Aorta (tissue), 5 donors: ENCODE results near the gene CD163. TPM values are rescaled to one million over a fixed set of nuclear protein-coding genes. Genes with fewer than 3 reads are reported as not detected.
"Not testable (repeated sequence)": the region's sequence is repeated elsewhere in the genome, so short reads cannot be mapped to it uniquely, and the experiment has no call there.

ENCODE experiments used
- ATAC-seq: fragments of 200-7000 bp; cut with Tn5 transposase; one replicate; pipeline ENCODE4 v1.9.1; 2022; ENCODE audit warnings: moderate library complexity; ENCODE audit not compliant: low FRiP score
- DNase-seq, 2 donors: peaks; one replicate each; pipeline ENCODE4 v3.0.0-alpha.2; 2020
- H3K27ac ChIP-seq, 2 donors: one replicate each; pipeline ENCODE4 v1.5.1; 2013; ENCODE audit warnings: low read length in 2 of 2, mild to moderate bottlenecking in 2 of 2, moderate library complexity in 2 of 2, control low read depth in 1 of 2, inconsistent platforms in 1 of 2, low read depth in 1 of 2
- H3K27me3 ChIP-seq, 2 donors: one replicate each; pipeline ENCODE4 v1.6.1; 2013; ENCODE audit warnings: control low read depth in 1 of 2, low read length in 1 of 2, mild to moderate bottlenecking in 1 of 2, moderate library complexity in 1 of 2; ENCODE audit not compliant: insufficient read depth in 2 of 2, control insufficient read depth in 1 of 2
- H3K36me3 ChIP-seq, 2 donors: one replicate each; pipeline ENCODE4 v1.6.1; 2013; ENCODE audit warnings: control low read depth in 1 of 2, low read length in 1 of 2, mild to moderate bottlenecking in 1 of 2; ENCODE audit not compliant: insufficient read depth in 2 of 2, control insufficient read depth in 1 of 2
- H3K4me1 ChIP-seq, 2 donors: one replicate each; pipeline ENCODE4 v1.6.1; 2013; ENCODE audit warnings: low read length in 2 of 2, control low read depth in 1 of 2, mild to moderate bottlenecking in 1 of 2, moderate library complexity in 1 of 2; ENCODE audit not compliant: insufficient read depth in 2 of 2, control insufficient read depth in 1 of 2
- H3K4me3 ChIP-seq, 2 donors: one replicate each; pipeline ENCODE4 v1.5.1; 2013; ENCODE audit warnings: low read length in 2 of 2, control low read depth in 1 of 2, mild to moderate bottlenecking in 1 of 2
- H3K9me3 ChIP-seq: one replicate; pipeline ENCODE4 v1.6.1; 2013; ENCODE audit warnings: mild to moderate bottlenecking, low read length; ENCODE audit not compliant: control insufficient read depth
- WGBS, 2 donors: extraction: QIAGEN DNeasy Blood & Tissue Kit; methylation state at CpG; one replicate each; pipeline ENCODE4 v1.1.7; 2013; 5-methylcytosine and 5-hydroxymethylcytosine counted together
- intact Hi-C, 2 donors: fragments of 100-400 bp; cut with DNase I; formaldehyde crosslinking; loops; one replicate each; pipeline versions ENCODE4 v1.14.2 to v1.15.0; 2022
- long read RNA-seq, 2 donors: library from polyadenylated mRNA; unstranded; transcript quantifications; one replicate each; pipeline ENCODE4 v2.0.0, GENCODE V29; 2020 to 2021
- polyA plus RNA-seq, 2 donors: library from polyadenylated mRNA; stranded (reverse); fragments of 200-250 nt; gene quantifications; one replicate each; pipeline ENCODE4 v1.2.3, GENCODE V29; 2013
- total RNA-seq, 2 donors: library from RNA; stranded (reverse); fragmentation: NEBNext Ultra II Directional; extraction: Animal tissue kit (Norgen Biotek cat#: 25700); gene quantifications; one replicate each; pipeline ENCODE4 v1.2.1, GENCODE V29; 2021
- donor health status: healthy with polysubstance abuse.
- donor health status: Bipolar disorder and iron deficiency.
- donor health status: DM: no; HTN: no; CAD: no.
- donor health status: DM: no; HTN: no; CAD: no.
- donor health status: DM: yes; HTN: yes; CAD: no.

CD163 gene
- total RNA-seq = 100 to 1,000 TPM; 229 to 308 TPM
- 100 to 1,000 TPM in 1 of 2 donors, 10 to 100 TPM in 1; 22.3 to 137 TPM for polyA plus RNA-seq
- long read RNA-seq, donor 1, full-length matches to known transcripts = 12 of 90 reads
- long read RNA-seq, donor 1, partial matches to known transcripts = 67 of 90 reads
- long read RNA-seq, donor 1, other reads (novel, unspliced or antisense) = 11 of 90 reads
- long read RNA-seq, donor 2, full-length matches to known transcripts = 26 of 67 reads
- long read RNA-seq, donor 2, partial matches to known transcripts = 33 of 67 reads
- long read RNA-seq, donor 2, other reads (novel, unspliced or antisense) = 8 of 67 reads

DNA sequence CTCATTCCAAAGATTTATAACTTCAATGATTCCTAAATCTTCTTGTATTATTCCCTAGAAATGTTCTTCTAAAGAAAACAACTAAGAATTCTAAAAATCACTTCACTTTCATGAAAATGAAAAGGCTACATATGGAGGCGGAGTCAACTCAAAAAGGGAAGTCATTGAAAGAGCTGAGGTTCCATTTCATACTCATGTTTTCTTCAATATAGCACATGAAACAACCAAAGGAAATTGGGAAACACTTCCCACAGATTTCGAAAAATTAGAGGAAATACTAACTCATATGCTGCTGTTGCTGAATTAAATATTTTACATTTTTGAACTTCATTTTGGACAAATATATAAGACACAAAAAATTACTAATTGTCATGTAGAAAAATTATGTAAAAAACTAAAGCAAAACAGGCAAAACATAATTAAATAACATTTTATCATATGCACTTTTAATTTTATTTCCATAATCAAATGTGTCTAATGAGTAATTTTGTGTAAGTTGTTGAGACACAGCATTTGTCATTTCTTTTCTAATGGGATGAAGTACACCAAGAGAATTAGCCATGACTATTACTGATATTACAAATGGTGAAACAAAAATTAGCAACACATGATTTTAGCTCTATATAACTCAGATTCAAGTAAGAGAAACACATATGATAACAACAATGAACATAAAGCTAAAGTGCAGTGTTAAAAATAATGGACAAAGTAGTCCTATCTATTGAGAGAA lies at the start of gene CD163:
Gene CD163, minus strand, starts transcription at position 92 of the 730 bp plus-strand sequence. Its CDS starts 87 bp downstream, at position 5.
- ATAC-seq (no peak), DNase-seq (no peak)
- no peaks in the 10 kb centered on the region for H3K36me3 ChIP-seq
- no peak within 1 kb of the TSS for H3K4me3 ChIP-seq
- no peak within 1 kb of the TSS for H3K27ac ChIP-seq
- no peaks in the 10 kb centered on the region for H3K4me1 ChIP-seq
- no peaks in the 10 kb centered on the region for H3K27me3 ChIP-seq
- 68 to 74% methylated on average over 2 of the region's 2 CpGs for WGBS, 2 donors
- H3K9me3 ChIP-seq = no peaks in the 10 kb centered on the region
- intact Hi-C loops = no loop called here

DNA sequence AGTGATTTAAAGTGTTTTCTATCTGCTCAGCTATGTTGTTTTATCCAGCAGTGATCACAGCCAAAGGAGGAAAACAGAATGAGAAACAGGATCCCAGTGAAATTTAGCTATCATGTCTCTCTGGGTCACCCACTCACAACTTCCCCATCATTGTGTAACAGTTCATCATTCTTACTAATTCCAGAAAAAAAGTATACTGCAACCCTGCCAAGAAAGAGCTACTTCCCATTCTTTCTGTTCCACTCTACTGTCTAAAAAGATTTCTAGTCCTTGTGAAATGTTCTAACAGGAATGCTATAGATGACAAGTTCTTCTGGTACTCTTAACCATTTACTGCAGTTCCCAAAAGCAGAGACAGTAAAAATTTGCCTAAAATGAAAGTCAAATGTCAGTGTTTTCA lies 39.2 kb upstream of the CD163 start:
- ATAC-seq = no peak

GRCh38 chr12:7542046-7542445 lies 38.5 kb upstream of the CD163 start:
- H3K4me3 ChIP-seq = no peak overlapping the region
- intact Hi-C loops = no loop called here
- peaks cover 2% of the 10 kb centered on the region for H3K9me3 ChIP-seq
- H3K27ac ChIP-seq = no peak overlapping the region
- H3K36me3 ChIP-seq = no peaks in the 10 kb centered on the region
- no peaks in the 10 kb centered on the region for H3K27me3 ChIP-seq
- H3K4me1 ChIP-seq = no peaks in the 10 kb centered on the region
- DNase-seq (no peak), ATAC-seq (no peak)
- WGBS, 2 donors = 33 to 37% methylated on average over 8 of the region's 8 CpGs

More for the DNA sequence above, 39.2 kb upstream of the CD163 start:
- intact Hi-C loops = no loop called here
- no peak overlapping the region for H3K4me3 ChIP-seq
- H3K4me1 ChIP-seq = no peaks in the 10 kb centered on the region
- H3K36me3 ChIP-seq = no peaks in the 10 kb centered on the region
- no peaks in the 10 kb centered on the region for H3K27me3 ChIP-seq
- no peak for DNase-seq
- no peak overlapping the region for H3K27ac ChIP-seq
- H3K9me3 ChIP-seq = peaks cover 2% of the 10 kb centered on the region

DNA sequence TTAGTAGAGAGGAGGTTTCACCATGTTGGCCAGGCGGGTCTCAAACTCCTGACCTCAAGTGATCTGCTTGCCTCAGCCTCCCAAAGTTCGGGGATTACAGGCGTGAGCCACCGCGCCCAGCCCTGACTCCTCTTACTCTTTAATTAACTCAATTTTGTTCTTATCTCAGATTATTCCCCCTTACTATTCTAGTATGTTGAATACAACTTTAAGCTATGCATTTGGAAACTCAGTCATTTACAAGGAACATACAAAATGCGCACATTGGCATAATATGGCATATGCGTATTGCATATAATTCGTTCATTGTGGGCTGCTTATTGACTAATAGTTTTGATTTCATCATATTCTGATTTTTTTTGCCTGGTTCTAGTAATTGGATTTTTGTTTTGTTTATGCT lies 10.8 kb upstream of the CD163 start:
- Histone ChIP-seq H3K9me3 (peaks cover 2% of the 10 kb centered on the region), H3K27ac (no peak overlapping the region), H3K36me3 (no peaks in the 10 kb centered on the region), H3K4me1 (no peaks in the 10 kb centered on the region), H3K4me3 (no peak overlapping the region), H3K27me3 (no peaks in the 10 kb centered on the region)
- DNase-seq (no peak), ATAC-seq (no peak)
- intact Hi-C loops = no loop called here
- WGBS, 2 donors = 89 to 91% methylated on average over 8 of the region's 8 CpGs

GRCh38 chr12:7512553-7512952 lies 9.0 kb upstream of the CD163 start:
- no peak overlapping the region for H3K4me3 ChIP-seq
- WGBS, 2 donors = 61 to 72% methylated on average over 3 of the region's 3 CpGs
- H3K36me3 ChIP-seq = no peaks in the 10 kb centered on the region
- peaks cover 2% of the 10 kb centered on the region for H3K9me3 ChIP-seq
- DNase-seq (peak in 1 of 2 donors; percentile 60), ATAC-seq (no peak)
- no peaks in the 10 kb centered on the region for H3K27me3 ChIP-seq
- no peaks in the 10 kb centered on the region for H3K4me1 ChIP-seq
- no peak overlapping the region for H3K27ac ChIP-seq
- intact Hi-C loops = no loop called here

- H3K4me1 ChIP-seq, intact Hi-C loops, H3K4me3 ChIP-seq, H3K27me3 ChIP-seq, ATAC-seq, H3K27ac ChIP-seq, H3K9me3 ChIP-seq, H3K36me3 ChIP-seq, DNase-seq: not testable (repeated sequence)
- 87% methylated on average over 14 of the region's 14 CpGs for WGBS, 2 donors
These were observed 6.4 kb upstream of the CD163 start for GRCh38 chr12:7509793-7510470.

- DNase-seq (no peak), ATAC-seq (no peak)
- Histone ChIP-seq H3K4me1 (no peaks in the 10 kb centered on the region), H3K4me3 (no peak overlapping the region), H3K27me3 (no peaks in the 10 kb centered on the region), H3K36me3 (no peaks in the 10 kb centered on the region), H3K27ac (no peak overlapping the region), H3K9me3 (no peaks in the 10 kb centered on the region)
- intact Hi-C loops = no loop called here
- whole genome bisulfite sequencing, 2 donors = 74 to 84% methylated on average over 3 of the region's 3 CpGs
These were observed 965 bp downstream of the CD163 start for GRCh38 chr12:7502612-7503011.

GRCh38 chr12:7501031-7501588 lies 2.5 kb downstream of the CD163 start:
- intact Hi-C loops = no loop called here
- no peaks in the 10 kb centered on the region for H3K9me3 ChIP-seq
- H3K27me3 ChIP-seq = no peaks in the 10 kb centered on the region
- DNase-seq (no peak), ATAC-seq (no peak)
- H3K4me1 ChIP-seq = no peaks in the 10 kb centered on the region
- no peaks in the 10 kb centered on the region for H3K36me3 ChIP-seq
- no peak overlapping the region for H3K27ac ChIP-seq
- no peak overlapping the region for H3K4me3 ChIP-seq
- 71 to 73% methylated on average over 6 of the region's 6 CpGs for WGBS, 2 donors
